Uterus (tissue), 4 donors: Measurements from ENCODE around the gene NDUFB10. TPM values are rescaled to one million over a fixed set of nuclear protein-coding genes. Genes with fewer than 3 reads are reported as not detected.
A peak's percentile ranks its signal among the peaks of the same experiment; 100 is the strongest.

Experiments
- DNase-seq, 2 donors: peaks; one replicate each; pipeline ENCODE4 v3.0.0-alpha.2; 2019 to 2020
- H3K27ac ChIP-seq, 2 donors: fragments of 200-600 bp; sonication (generic); 1 replicate in 1 of 2; 2 replicates in 1 of 2; pipeline ENCODE4 v1.5.1; 2016 to 2018
- H3K27me3 ChIP-seq, 2 donors: fragments of 200-600 bp; sonication (generic); one replicate each; pipeline ENCODE4 v1.5.1; 2018 to 2019; ENCODE audit warnings: control low read depth in 1 of 2
- H3K36me3 ChIP-seq, 2 donors: fragments of 200-600 bp; sonication (generic); one replicate each; pipeline ENCODE4 v1.5.1; 2019; ENCODE audit warnings: control low read depth in 1 of 2
- H3K4me1 ChIP-seq, 2 donors: fragments of 200-600 bp; sonication (generic); one replicate each; pipeline ENCODE4 v1.5.1; 2018 to 2019; ENCODE audit warnings: control low read depth in 1 of 2
- H3K4me3 ChIP-seq, 2 donors: fragments of 200-600 bp; sonication (generic); 1 replicate in 1 of 2; 2 replicates in 1 of 2; pipeline ENCODE4 v1.5.1; 2018 to 2019; ENCODE audit warnings: mild to moderate bottlenecking in 1 of 2
- H3K9me3 ChIP-seq, 2 donors: fragments of 200-600 bp; sonication (generic); one replicate each; pipeline ENCODE4 v1.5.1; 2019; ENCODE audit warnings: control low read depth in 1 of 2
- POLR2A ChIP-seq, 2 donors: fragments of 450-650 bp; IDR thresholded peaks; one replicate each; pipeline ENCODE4 v1.6.1; 2016; ENCODE audit warnings: antibody characterized with exemption in 2 of 2, mild to moderate bottlenecking in 1 of 2, moderate library complexity in 1 of 2
- intact Hi-C: fragments of 100-400 bp; cut with DNase I; formaldehyde crosslinking; loops from one replicate; pipeline ENCODE4 v1.15.1; 2023; ENCODE audit warnings: low total_unique reads
- total RNA-seq, 4 donors: library from RNA; depleted of rRNA in 3 of 4; stranded (reverse); fragments of >200 nt in 3 of 4; gene quantifications; one replicate each; pipeline versions ENCODE4 v1.1.0 to v1.2.4, GENCODE V29; 2014 to 2023
- TF ChIP-seq, protein P1 (sequence below), 4 experiments: fragments of 200-600 bp in 2 of 4; fragments of 450-650 bp in 2 of 4; sonication (generic) in 2 of 4; IDR thresholded peaks; one replicate each; pipeline ENCODE4 v1.5.1; 2016 to 2019; ENCODE audit warnings: antibody characterized with exemption in 4 of 4, mild to moderate bottlenecking in 2 of 4, moderate library complexity in 1 of 4
- donor health status: DM: yes; HTN: yes; CAD: no.

Gene NDUFB10
- total RNA-seq, 4 donors from 2014 or later, result 50.1 to 532 (median 78.0) TPM

DNA sequence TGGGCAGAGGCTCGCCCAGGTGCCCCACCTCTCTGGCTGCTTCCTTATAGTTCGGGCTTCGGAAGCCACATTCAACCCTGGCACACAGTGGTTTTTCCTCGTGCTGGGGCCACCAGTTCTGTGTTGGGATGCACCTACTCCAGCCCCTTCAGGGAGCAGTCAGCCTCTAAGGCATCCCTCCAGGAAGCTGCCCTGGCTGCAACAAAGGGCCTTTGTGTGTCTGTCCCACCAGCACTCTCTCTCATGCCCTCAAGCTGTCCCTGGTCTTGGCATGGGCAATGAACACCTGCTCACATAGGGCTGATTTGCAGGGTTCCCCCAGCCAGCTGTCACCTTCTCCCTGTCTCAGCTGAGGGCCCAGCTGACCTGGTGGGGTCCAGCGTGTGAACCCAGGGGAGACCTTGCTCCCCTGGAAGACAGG is 22.7 kb downstream of the NDUFB10 start:
- intact Hi-C loops, result no loop called here
- peaks cover 0 to 8% of the 10 kb centered on the region in 2 donors for H3K4me1 ChIP-seq
- H3K27me3 ChIP-seq, result peaks cover 0 to 14% of the 10 kb centered on the region in 2 donors
- H3K9me3 ChIP-seq, result no peaks in the 10 kb centered on the region
- no peak for DNase-seq
- H3K27ac ChIP-seq, result no peak overlapping the region
- H3K4me3 ChIP-seq, result no peak overlapping the region
- no peaks in the 10 kb centered on the region for H3K36me3 ChIP-seq
- TF ChIP-seq, protein P1, sequence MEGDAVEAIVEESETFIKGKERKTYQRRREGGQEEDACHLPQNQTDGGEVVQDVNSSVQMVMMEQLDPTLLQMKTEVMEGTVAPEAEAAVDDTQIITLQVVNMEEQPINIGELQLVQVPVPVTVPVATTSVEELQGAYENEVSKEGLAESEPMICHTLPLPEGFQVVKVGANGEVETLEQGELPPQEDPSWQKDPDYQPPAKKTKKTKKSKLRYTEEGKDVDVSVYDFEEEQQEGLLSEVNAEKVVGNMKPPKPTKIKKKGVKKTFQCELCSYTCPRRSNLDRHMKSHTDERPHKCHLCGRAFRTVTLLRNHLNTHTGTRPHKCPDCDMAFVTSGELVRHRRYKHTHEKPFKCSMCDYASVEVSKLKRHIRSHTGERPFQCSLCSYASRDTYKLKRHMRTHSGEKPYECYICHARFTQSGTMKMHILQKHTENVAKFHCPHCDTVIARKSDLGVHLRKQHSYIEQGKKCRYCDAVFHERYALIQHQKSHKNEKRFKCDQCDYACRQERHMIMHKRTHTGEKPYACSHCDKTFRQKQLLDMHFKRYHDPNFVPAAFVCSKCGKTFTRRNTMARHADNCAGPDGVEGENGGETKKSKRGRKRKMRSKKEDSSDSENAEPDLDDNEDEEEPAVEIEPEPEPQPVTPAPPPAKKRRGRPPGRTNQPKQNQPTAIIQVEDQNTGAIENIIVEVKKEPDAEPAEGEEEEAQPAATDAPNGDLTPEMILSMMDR (IDR thresholded peaks at IDR 0.05), result no peak
- TF ChIP-seq POLR2A (IDR thresholded peaks at IDR 0.05), result no peak

DNA sequence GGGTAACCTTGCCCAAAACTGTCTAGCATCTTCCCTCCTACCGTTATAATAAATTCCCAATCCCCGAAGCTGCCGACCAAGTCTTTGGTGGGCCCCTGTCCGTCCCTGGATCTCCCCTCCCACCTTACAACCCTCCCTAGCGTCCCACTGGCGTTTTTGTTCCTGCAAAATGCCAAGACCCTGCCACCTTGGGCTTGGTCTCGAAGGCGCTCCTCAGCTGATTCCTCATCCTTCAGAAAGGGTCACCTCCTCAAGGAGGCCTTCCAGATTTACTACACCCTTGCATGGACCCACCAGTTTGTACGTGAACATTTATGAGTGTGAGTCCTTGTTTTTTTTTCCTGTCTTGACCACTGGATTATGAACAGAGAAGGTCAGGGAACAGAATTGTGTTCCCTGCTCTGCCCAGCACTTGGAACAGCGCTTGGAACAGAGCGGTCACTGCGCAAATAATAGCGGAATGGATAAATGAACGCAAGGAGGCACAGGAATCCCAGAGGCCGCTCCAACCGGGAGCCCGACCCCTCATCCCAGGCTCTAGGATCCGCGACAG is 23.7 kb downstream of the NDUFB10 start:
- peaks cover 0 to 14% of the 10 kb centered on the region in 2 donors for H3K27me3 ChIP-seq
- intact Hi-C loops, result no loop called here
- DNase-seq, result no peak
- H3K27ac ChIP-seq, result peak overlapping the region in 1 of 2 donors; percentile 56
- no peaks in the 10 kb centered on the region for H3K36me3 ChIP-seq
- H3K9me3 ChIP-seq, result no peaks in the 10 kb centered on the region
- peaks cover 0 to 8% of the 10 kb centered on the region in 2 donors for H3K4me1 ChIP-seq
- H3K4me3 ChIP-seq, result peak overlapping the region; percentile 45 to 57
- TF ChIP-seq, protein P1 (IDR thresholded peaks at IDR 0.05), result peak in 1 of 4 experiments; percentile 1
- TF ChIP-seq POLR2A (IDR thresholded peaks at IDR 0.05), result no peak

DNA sequence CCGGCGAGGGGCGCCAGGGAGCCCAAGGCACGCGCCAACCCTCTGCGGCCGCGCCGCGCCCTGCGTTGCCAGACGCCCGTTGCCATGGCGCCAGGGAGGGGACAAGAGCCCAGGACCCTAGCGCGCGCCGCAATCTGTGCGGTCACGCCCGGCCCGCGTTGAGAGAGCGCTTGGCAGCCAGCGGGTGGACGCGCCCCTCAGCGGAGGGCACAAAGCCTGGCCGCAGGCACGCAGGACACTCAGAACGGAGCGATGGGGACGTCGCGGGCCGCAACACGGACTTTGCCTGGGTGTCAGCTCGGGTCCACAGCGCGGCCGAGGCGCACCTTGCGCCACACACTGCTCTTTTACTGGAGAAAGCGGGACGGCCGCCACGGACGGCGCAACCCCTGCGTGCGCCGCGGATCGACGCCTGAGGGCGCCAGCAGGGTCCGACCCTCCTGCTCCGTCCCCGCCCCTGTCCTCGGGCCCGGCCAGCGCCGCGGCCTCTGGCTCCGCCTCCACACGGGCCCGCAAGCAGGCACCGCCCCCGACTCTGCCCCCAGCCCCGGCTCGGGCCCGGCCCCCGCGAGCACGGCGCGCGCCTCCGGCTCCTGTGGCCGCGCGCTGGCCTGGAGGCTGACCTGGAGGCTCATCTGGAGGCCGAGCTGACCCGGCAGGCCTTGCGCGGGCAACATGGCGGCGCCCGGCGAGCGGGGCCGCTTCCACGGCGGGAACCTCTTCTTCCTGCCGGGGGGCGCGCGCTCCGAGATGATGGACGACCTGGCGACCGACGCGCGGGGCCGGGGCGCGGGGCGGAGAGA is 24.4 kb downstream of the NDUFB10 start, which contains the start of gene GFER:
Gene GFER (plus strand): TSS at position 650 of the 803 bp plus-strand sequence. CDS start 26 bp downstream, at position 676.
- Histone ChIP-seq H3K27me3 (peaks cover 0 to 14% of the 10 kb centered on the region in 2 donors), H3K36me3 (no peaks in the 10 kb centered on the region), H3K4me1 (peaks cover 0 to 8% of the 10 kb centered on the region in 2 donors), H3K4me3 (peak within 1 kb of the TSS; percentile 45 to 57), H3K9me3 (no peaks in the 10 kb centered on the region), H3K27ac (peak within 1 kb of the TSS; percentile 56 to 61)
- intact Hi-C loops, result no loop called here
- peak; percentile 84 to 91 for DNase-seq
- TF ChIP-seq POLR2A (IDR thresholded peaks at IDR 0.05), result peak in 1 of 2 donors; percentile 59
- TF ChIP-seq, protein P1 (IDR thresholded peaks at IDR 0.05), result peak; percentile 20 to 44 (median 31)

DNA sequence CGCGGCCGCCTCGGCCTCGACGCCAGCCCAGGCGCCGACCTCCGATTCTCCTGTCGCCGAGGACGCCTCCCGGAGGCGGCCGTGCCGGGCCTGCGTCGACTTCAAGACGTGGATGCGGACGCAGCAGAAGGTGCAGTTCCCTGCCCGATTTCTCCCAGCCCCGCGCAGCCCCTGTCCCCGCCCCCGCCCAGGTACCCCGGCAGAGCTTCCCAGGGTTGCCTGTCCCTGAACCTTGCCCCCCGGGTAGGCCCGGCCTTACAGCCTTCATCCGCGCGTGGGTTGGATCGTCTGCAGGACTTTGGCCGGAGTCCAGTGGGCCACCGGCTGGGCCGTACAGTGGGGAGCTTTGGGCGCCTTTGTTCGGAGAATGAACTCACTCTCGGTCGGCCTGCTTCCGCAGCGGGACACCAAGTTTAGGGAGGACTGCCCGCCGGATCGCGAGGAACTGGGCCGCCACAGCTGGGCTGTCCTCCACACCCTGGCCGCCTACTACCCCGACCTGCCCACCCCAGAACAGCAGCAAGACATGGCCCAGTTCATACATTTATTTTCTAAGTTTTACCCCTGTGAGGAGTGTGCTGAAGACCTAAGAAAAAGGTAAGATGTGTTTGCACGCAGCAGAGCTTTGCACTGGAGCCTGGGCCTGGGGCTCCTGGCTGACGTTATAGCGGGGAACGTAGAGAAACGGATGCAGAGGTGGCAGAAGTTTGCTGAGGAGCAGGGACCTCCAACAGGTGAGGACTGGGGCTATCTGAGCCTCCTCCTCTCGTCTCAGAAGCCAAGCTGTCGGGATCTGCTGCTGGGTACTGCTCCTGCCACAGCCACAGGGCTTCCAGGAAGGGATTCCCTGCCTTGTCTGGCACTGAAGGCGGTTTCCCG is 25.2 kb downstream of the NDUFB10 start:
- no peaks in the 10 kb centered on the region for H3K9me3 ChIP-seq
- intact Hi-C loops, result no loop called here
- H3K36me3 ChIP-seq, result no peaks in the 10 kb centered on the region
- no peak for TF ChIP-seq POLR2A (IDR thresholded peaks at IDR 0.05)
- TF ChIP-seq, protein P1 (IDR thresholded peaks at IDR 0.05), result no peak
- peak overlapping the region; percentile 45 to 57 for H3K4me3 ChIP-seq
- H3K27me3 ChIP-seq, result peaks cover 4 to 14% of the 10 kb centered on the region in 2 donors
- peaks cover 0 to 8% of the 10 kb centered on the region in 2 donors for H3K4me1 ChIP-seq
- DNase-seq, result no peak
- peak overlapping the region; percentile 56 to 61 for H3K27ac ChIP-seq
